Vagina (tissue), 2 donors: ENCODE data around the gene MFSD6. TPM values are rescaled to one million over a fixed set of nuclear protein-coding genes. Genes with fewer than 3 reads are reported as not detected.

Source experiments
- DNase-seq, 2 donors: peaks; one replicate each; pipeline ENCODE4 v3.0.0-alpha.2; 2017; ENCODE audit errors: extremely low spot score in 2 of 2
- H3K27ac ChIP-seq: fragments of 200-600 bp; sonication (generic); one replicate; pipeline ENCODE4 v1.5.1; 2019
- H3K27me3 ChIP-seq: fragments of 200-600 bp; sonication (generic); one replicate; pipeline ENCODE4 v1.5.1; 2019
- H3K36me3 ChIP-seq, 2 donors: fragments of 200-600 bp; sonication (generic); one replicate each; pipeline ENCODE4 v1.5.1; 2017 to 2019
- H3K4me1 ChIP-seq: fragments of 200-600 bp; sonication (generic); one replicate; pipeline ENCODE4 v1.5.1; 2019
- H3K4me3 ChIP-seq, 2 donors: fragments of 200-600 bp; sonication (generic); 1 replicate in 1 of 2; 2 replicates in 1 of 2; pipeline ENCODE4 v1.5.1; 2016 to 2019
- H3K9me3 ChIP-seq: fragments of 200-600 bp; sonication (generic); one replicate; pipeline ENCODE4 v1.5.1; 2019
- CTCF ChIP-seq, 3 experiments: fragments of 450-650 bp in 2 of 3; fragments of 200-600 bp in 1 of 3; sonication (generic) in 1 of 3; IDR thresholded peaks; one replicate each; pipeline ENCODE4 v1.5.1; 2017 to 2019; ENCODE audit warnings: antibody characterized with exemption in 3 of 3, mild to moderate bottlenecking in 2 of 3, moderate library complexity in 2 of 3
- POLR2A ChIP-seq, 2 donors: fragments of 450-650 bp; IDR thresholded peaks; one replicate each; pipeline ENCODE4 v1.6.1; 2017; ENCODE audit warnings: antibody characterized with exemption in 2 of 2, mild to moderate bottlenecking in 2 of 2, moderate library complexity in 2 of 2
- POLR2AphosphoS5 ChIP-seq, 2 donors: sonication (generic); formaldehyde crosslinking; IDR thresholded peaks; one replicate each; pipeline ENCODE4 v1.9.0; 2017; ENCODE audit warnings: antibody characterized with exemption in 2 of 2, mild to moderate bottlenecking in 2 of 2, low read depth in 1 of 2; ENCODE audit not compliant: insufficient read depth in 1 of 2
- intact Hi-C: fragments of 100-400 bp; cut with DNase I; formaldehyde crosslinking; loops from one replicate; pipeline ENCODE4 v1.15.1; 2023
- total RNA-seq: library from RNA; depleted of rRNA; stranded (reverse); fragments of >200 nt; gene quantifications from one replicate; pipeline ENCODE4 v1.2.3, GENCODE V29; 2016

MFSD6 gene
- total RNA-seq, 1 donor from 2014 or later: 84.7 TPM

GRCh38 chr2:190470256-190470826, 62.2 kb downstream of the MFSD6 start:
- Histone ChIP-seq H3K4me3 (no peak overlapping the region), H3K4me1 (peaks cover 48% of the 10 kb centered on the region), H3K36me3 (peaks cover 0 to 6% of the 10 kb centered on the region in 2 donors), H3K27ac (peak overlapping the region; percentile 78), H3K9me3 (no peaks in the 10 kb centered on the region), H3K27me3 (no peaks in the 10 kb centered on the region)
- TF ChIP-seq CTCF (IDR thresholded peaks at IDR 0.05) (no peak), POLR2AphosphoS5 (IDR thresholded peaks at IDR 0.05; ENCODE audit: insufficient read depth in 1 of 2, low read depth in 1 of 2) (no peak), POLR2A (IDR thresholded peaks at IDR 0.05) (no peak)
- DNase-seq: no peak
- intact Hi-C loops: no loop called here

DNA sequence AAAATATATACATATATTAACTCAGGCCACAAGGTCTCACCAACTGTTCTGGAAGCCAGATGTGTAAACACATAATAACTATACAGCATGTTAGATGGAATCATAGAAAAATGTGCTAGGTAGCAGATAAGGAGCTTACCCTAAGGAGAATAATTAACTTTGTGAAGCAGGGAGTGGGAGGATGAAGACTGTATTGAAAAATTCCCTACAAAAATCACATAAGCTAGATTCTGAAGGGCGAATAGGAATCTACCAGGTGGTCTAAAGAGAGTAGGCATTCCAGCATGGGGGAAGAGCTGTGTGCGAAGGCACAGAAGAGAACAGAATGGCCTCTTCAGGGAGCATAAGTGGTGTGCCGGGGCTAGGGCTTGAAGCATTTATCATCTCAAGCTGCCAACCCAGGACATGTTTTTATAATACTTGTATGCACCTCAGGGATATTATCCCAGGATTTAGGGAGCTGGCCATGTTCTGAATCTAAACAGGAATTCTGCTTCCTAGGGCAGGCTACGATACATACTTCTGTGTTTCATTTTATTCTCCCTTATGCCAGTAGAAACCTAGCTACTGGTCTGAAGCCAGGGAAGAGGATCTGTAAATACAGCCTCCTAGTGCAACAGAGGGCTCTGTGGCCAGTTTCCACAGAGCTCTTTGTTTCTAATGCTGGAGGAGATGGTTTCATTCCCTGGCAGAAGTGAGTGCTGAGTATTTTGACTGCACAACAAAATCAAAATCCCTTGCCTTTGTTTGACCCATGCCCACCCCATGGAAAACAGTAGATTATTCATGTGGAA, 69.7 kb downstream of the MFSD6 start:
- Histone ChIP-seq H3K36me3 (no peaks in the 10 kb centered on the region), H3K27ac (peak overlapping the region; percentile 29), H3K9me3 (no peaks in the 10 kb centered on the region), H3K27me3 (no peaks in the 10 kb centered on the region), H3K4me3 (peak overlapping the region in 1 of 2 donors; percentile 24), H3K4me1 (peaks cover 19% of the 10 kb centered on the region)
- intact Hi-C loops: no loop called here
- DNase-seq: no peak
- TF ChIP-seq POLR2A (IDR thresholded peaks at IDR 0.05) (no peak), CTCF (IDR thresholded peaks at IDR 0.05) (no peak)

GRCh38 chr2:190478572-190479195, 70.5 kb downstream of the MFSD6 start:
- Histone ChIP-seq H3K27me3 (no peaks in the 10 kb centered on the region), H3K36me3 (no peaks in the 10 kb centered on the region), H3K4me3 (no peak overlapping the region), H3K27ac (no peak overlapping the region), H3K9me3 (no peaks in the 10 kb centered on the region), H3K4me1 (peaks cover 19% of the 10 kb centered on the region)
- DNase-seq: no peak
- no peak for TF ChIP-seq CTCF (IDR thresholded peaks at IDR 0.05)
- intact Hi-C loops: no loop called here

GRCh38 chr2:190481339-190481738, 73.2 kb downstream of the MFSD6 start:
- Histone ChIP-seq H3K27ac (no peak overlapping the region), H3K27me3 (no peaks in the 10 kb centered on the region), H3K36me3 (no peaks in the 10 kb centered on the region), H3K4me3 (no peak overlapping the region), H3K4me1 (peaks cover 24% of the 10 kb centered on the region), H3K9me3 (no peaks in the 10 kb centered on the region)
- intact Hi-C loops: no loop called here
- no peak for DNase-seq
- TF ChIP-seq POLR2A (IDR thresholded peaks at IDR 0.05) (no peak), CTCF (IDR thresholded peaks at IDR 0.05) (no peak), POLR2AphosphoS5 (IDR thresholded peaks at IDR 0.05; ENCODE audit: insufficient read depth in 1 of 2, low read depth in 1 of 2) (no peak)

DNA sequence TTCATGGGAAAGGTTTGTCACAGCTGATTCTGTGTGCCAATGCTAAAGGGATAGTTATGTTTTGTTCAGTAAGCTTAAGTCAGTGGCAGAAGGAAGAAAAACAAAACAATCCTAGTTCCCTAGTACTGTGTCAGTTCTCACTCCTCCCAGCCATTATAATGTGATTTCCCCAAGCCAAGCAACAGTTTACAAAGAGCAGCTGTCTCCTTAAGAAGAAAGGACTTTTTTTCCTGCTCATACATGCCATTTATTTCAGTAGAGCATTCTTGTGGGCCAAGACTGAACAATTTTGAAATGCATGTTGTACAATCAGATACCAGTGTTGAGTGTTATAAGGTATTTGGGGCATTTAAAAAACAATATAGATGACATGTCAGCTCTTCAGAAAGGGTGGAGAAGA, 74.3 kb downstream of the MFSD6 start:
- H3K9me3 ChIP-seq: no peaks in the 10 kb centered on the region
- H3K4me3 ChIP-seq: no peak overlapping the region
- no peak for TF ChIP-seq CTCF (IDR thresholded peaks at IDR 0.05)
- TF ChIP-seq POLR2A (IDR thresholded peaks at IDR 0.05): no peak
- no peak for TF ChIP-seq POLR2AphosphoS5 (IDR thresholded peaks at IDR 0.05; ENCODE audit: insufficient read depth in 1 of 2, low read depth in 1 of 2)
- DNase-seq: no peak
- no peak overlapping the region for H3K27ac ChIP-seq
- H3K4me1 ChIP-seq: peaks cover 28% of the 10 kb centered on the region
- H3K27me3 ChIP-seq: no peaks in the 10 kb centered on the region
- intact Hi-C loops: no loop called here
- no peaks in the 10 kb centered on the region for H3K36me3 ChIP-seq
